ENCODE results near the gene GRIN3B. TPM values are rescaled to one million over a fixed set of nuclear protein-coding genes. Genes with fewer than 3 reads are reported as not detected.
"Not testable (repeated sequence)": the region's sequence is repeated elsewhere in the genome, so short reads cannot be mapped to it uniquely, and the experiment has no call there.

The GRIN3B gene
- total and polyA plus RNA-seq, 4 donors: 0.22 to 1.5 (median 0.80) TPM

GRCh38 chr19:1019616-1019961 lies 19.4 kb downstream of the GRIN3B start:
- H3K27ac ChIP-seq (ENCODE audit: low read depth, low read length): no peak overlapping the region
- no peak for DNase-seq (ENCODE audit: low read depth in 4 of 6, low spot score in 6 of 6)
- peaks cover 61% of the 10 kb centered on the region for H3K4me1 ChIP-seq (ENCODE audit: control insufficient read depth, insufficient read depth, low read length)

GRCh38 chr19:1019980-1020867 lies 20.0 kb downstream of the GRIN3B start:
- Histone ChIP-seq H3K27ac (ENCODE audit: low read depth, low read length) (peak overlapping the region; percentile 40), H3K4me1 (ENCODE audit: control insufficient read depth, insufficient read depth, low read length) (peaks cover 57% of the 10 kb centered on the region), H3K4me3 (ENCODE audit: low read depth, low read length) (peak overlapping the region; percentile 83), H3K27me3 (ENCODE audit: control insufficient read depth, insufficient read depth, low read length) (no peaks in the 10 kb centered on the region), H3K36me3 (ENCODE audit: control insufficient read depth, insufficient read depth, low read length) (peaks cover 46% of the 10 kb centered on the region), H3K9me3 (ENCODE audit: control insufficient read depth, insufficient read depth, low read length) (no peaks in the 10 kb centered on the region)
- WGBS (ENCODE audit: insufficient coverage): 4% methylated on average over 59 of the region's 60 CpGs
- no peak for DNase-seq (ENCODE audit: low read depth in 4 of 6, low spot score in 6 of 6)

More at GRCh38 chr19:1019616-1019961, 19.4 kb downstream of the GRIN3B start:
- 75% methylated on average over 17 of the region's 18 CpGs for WGBS (ENCODE audit: insufficient coverage)
- H3K4me3 ChIP-seq (ENCODE audit: low read depth, low read length): peak overlapping the region; percentile 83
- H3K9me3 ChIP-seq (ENCODE audit: control insufficient read depth, insufficient read depth, low read length): no peaks in the 10 kb centered on the region
- H3K36me3 ChIP-seq (ENCODE audit: control insufficient read depth, insufficient read depth, low read length): peaks cover 52% of the 10 kb centered on the region
- H3K27me3 ChIP-seq (ENCODE audit: control insufficient read depth, insufficient read depth, low read length): no peaks in the 10 kb centered on the region

- Histone ChIP-seq H3K4me1 (ENCODE audit: control insufficient read depth, insufficient read depth, low read length) (peaks cover 53% of the 10 kb centered on the region), H3K4me3 (ENCODE audit: low read depth, low read length) (peak within 1 kb of the TSS; percentile 83)
- WGBS (ENCODE audit: insufficient coverage): under 1% methylated on average over 53 of the region's 68 CpGs
Observed at GRCh38 chr19:1020868-1021425, 20.7 kb downstream of the GRIN3B start, which contains the start of gene TMEM259. Gene TMEM259, minus strand, starts transcription at chr19:1021123. Its CDS starts 127 bp downstream, at chr19:1020996.

GRCh38 chr19:1023883-1024188 lies 23.6 kb downstream of the GRIN3B start:
- WGBS (ENCODE audit: insufficient coverage): 100% methylated on average over 3 of the region's 5 CpGs

More at GRCh38 chr19:1020868-1021425, 20.7 kb downstream of the GRIN3B start, which contains the start of gene TMEM259:
- DNase-seq (ENCODE audit: low read depth in 4 of 6, low spot score in 6 of 6): peak; percentile 96 to 99 (median 98)
- peaks cover 4% of the 10 kb centered on the region for H3K27me3 ChIP-seq (ENCODE audit: control insufficient read depth, insufficient read depth, low read length)
- peaks cover 39% of the 10 kb centered on the region for H3K36me3 ChIP-seq (ENCODE audit: control insufficient read depth, insufficient read depth, low read length)
- H3K9me3 ChIP-seq (ENCODE audit: control insufficient read depth, insufficient read depth, low read length): no peaks in the 10 kb centered on the region
- H3K27ac ChIP-seq (ENCODE audit: low read depth, low read length): peak within 1 kb of the TSS; percentile 95

GRCh38 chr19:1025080-1025479 lies 24.9 kb downstream of the GRIN3B start:
- WGBS (ENCODE audit: insufficient coverage): 83% methylated on average over 1 of the region's 6 CpGs
- not testable (repeated sequence) for H3K27ac ChIP-seq (ENCODE audit: low read depth, low read length); DNase-seq (ENCODE audit: low read depth in 4 of 6, low spot score in 6 of 6); H3K4me3 ChIP-seq (ENCODE audit: low read depth, low read length); H3K36me3 ChIP-seq (ENCODE audit: control insufficient read depth, insufficient read depth, low read length); H3K9me3 ChIP-seq (ENCODE audit: control insufficient read depth, insufficient read depth, low read length)
- Histone ChIP-seq H3K27me3 (ENCODE audit: control insufficient read depth, insufficient read depth, low read length) (peaks cover 22% of the 10 kb centered on the region), H3K4me1 (ENCODE audit: control insufficient read depth, insufficient read depth, low read length) (peaks cover 41% of the 10 kb centered on the region)

More at GRCh38 chr19:1023883-1024188, 23.6 kb downstream of the GRIN3B start:
- not testable (repeated sequence) for DNase-seq (ENCODE audit: low read depth in 4 of 6, low spot score in 6 of 6); H3K4me3 ChIP-seq (ENCODE audit: low read depth, low read length); H3K27ac ChIP-seq (ENCODE audit: low read depth, low read length); H3K9me3 ChIP-seq (ENCODE audit: control insufficient read depth, insufficient read depth, low read length)
- peaks cover 22% of the 10 kb centered on the region for H3K27me3 ChIP-seq (ENCODE audit: control insufficient read depth, insufficient read depth, low read length)
- peaks cover 16% of the 10 kb centered on the region for H3K36me3 ChIP-seq (ENCODE audit: control insufficient read depth, insufficient read depth, low read length)
- H3K4me1 ChIP-seq (ENCODE audit: control insufficient read depth, insufficient read depth, low read length): peaks cover 53% of the 10 kb centered on the region

- Histone ChIP-seq H3K27ac (ENCODE audit: low read depth, low read length) (peak within 1 kb of the TSS; percentile 69), H3K27me3 (ENCODE audit: control insufficient read depth, insufficient read depth, low read length) (peaks cover 22% of the 10 kb centered on the region), H3K4me3 (ENCODE audit: low read depth, low read length) (peak within 1 kb of the TSS; percentile 59), H3K36me3 (ENCODE audit: control insufficient read depth, insufficient read depth, low read length) (peaks cover 3% of the 10 kb centered on the region), H3K4me1 (ENCODE audit: control insufficient read depth, insufficient read depth, low read length) (peaks cover 36% of the 10 kb centered on the region), H3K9me3 (ENCODE audit: control insufficient read depth, insufficient read depth, low read length) (no peaks in the 10 kb centered on the region)
- DNase-seq (ENCODE audit: low read depth in 4 of 6, low spot score in 6 of 6): peak in 2 of 6 donors; percentile 67 to 82
- 2% methylated on average over 60 of the region's 63 CpGs for WGBS (ENCODE audit: insufficient coverage)
Observed at GRCh38 chr19:1025960-1026782, 26.0 kb downstream of the GRIN3B start, which contains the start of gene CNN2. Gene CNN2, plus strand, starts transcription at chr19:1026608. Its CDS starts 54 bp downstream, at chr19:1026662.

GRCh38 chr19:1026783-1027649 lies 26.8 kb downstream of the GRIN3B start:
- H3K27ac ChIP-seq (ENCODE audit: low read depth, low read length): peak overlapping the region; percentile 69
- H3K27me3 ChIP-seq (ENCODE audit: control insufficient read depth, insufficient read depth, low read length): peaks cover 22% of the 10 kb centered on the region
- peak in 2 of 6 donors; percentile 12 to 35 for DNase-seq (ENCODE audit: low read depth in 4 of 6, low spot score in 6 of 6)
- peaks cover 30% of the 10 kb centered on the region for H3K4me1 ChIP-seq (ENCODE audit: control insufficient read depth, insufficient read depth, low read length)
- H3K9me3 ChIP-seq (ENCODE audit: control insufficient read depth, insufficient read depth, low read length): no peaks in the 10 kb centered on the region
- WGBS (ENCODE audit: insufficient coverage): 2% methylated on average over 20 of the region's 36 CpGs
- H3K36me3 ChIP-seq (ENCODE audit: control insufficient read depth, insufficient read depth, low read length): peaks cover 3% of the 10 kb centered on the region
- peak overlapping the region; percentile 59 for H3K4me3 ChIP-seq (ENCODE audit: low read depth, low read length)

GRCh38 chr19:1027650-1028061 lies 27.4 kb downstream of the GRIN3B start:
- Histone ChIP-seq H3K4me3 (ENCODE audit: low read depth, low read length) (peak overlapping the region; percentile 59), H3K4me1 (ENCODE audit: control insufficient read depth, insufficient read depth, low read length) (peaks cover 30% of the 10 kb centered on the region), H3K27ac (ENCODE audit: low read depth, low read length) (no peak overlapping the region), H3K9me3 (ENCODE audit: control insufficient read depth, insufficient read depth, low read length) (no peaks in the 10 kb centered on the region), H3K36me3 (ENCODE audit: control insufficient read depth, insufficient read depth, low read length) (peaks cover 9% of the 10 kb centered on the region), H3K27me3 (ENCODE audit: control insufficient read depth, insufficient read depth, low read length) (peaks cover 22% of the 10 kb centered on the region)
- DNase-seq (ENCODE audit: low read depth in 4 of 6, low spot score in 6 of 6): no peak
- WGBS (ENCODE audit: insufficient coverage): 10% methylated on average over 16 of the region's 16 CpGs
